HG03095 (cell line): ENCODE data around the gene CDH8.

Source experiments
- ATAC-seq: cut with Tn5 transposase; IDR thresholded peaks from one replicate; pipeline ENCODE4 v1.9.1; 2021; ENCODE audit warnings: moderate library complexity; ENCODE audit not compliant: unreplicated experiment

CDH8 gene

DNA sequence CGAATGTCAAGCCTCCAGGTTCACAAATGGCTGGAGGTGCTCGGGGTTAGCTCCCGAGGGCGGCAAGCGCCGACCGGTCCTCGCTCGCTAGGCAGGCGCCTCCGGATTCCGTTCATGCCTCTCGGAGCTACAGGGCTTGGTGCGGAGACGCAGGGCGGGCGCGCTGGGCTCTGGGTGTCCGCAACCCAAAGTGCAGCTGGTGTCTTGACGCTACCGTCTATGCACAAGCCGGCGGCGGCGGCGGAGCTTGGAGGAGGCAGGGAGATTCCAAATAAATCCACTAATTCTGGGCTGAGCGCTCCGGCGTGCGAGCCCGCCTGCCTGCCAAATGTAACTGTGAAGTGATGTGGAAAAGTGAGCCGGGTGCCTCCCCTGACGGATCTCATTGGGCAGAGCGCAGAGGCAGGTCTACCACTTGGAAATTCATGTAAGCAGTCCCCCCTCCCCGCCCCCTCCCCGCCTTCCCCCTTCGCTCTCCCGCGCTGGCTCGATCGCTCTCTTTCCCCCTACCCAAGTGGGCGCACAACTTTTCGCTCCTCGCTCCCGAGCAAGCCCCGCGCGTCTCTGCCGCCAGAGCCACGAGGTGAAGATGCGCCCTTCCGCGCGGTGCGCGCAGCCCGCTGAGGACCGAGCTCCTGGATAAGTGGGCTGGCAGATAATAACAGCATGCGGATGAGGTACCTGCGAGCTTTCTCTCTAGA is at the start of gene CDH8:
TSS of gene CDH8 (minus strand) at position 338 of the 701 bp plus-strand sequence. CDS start 15,035 bp downstream, outside the sequence.
- no peak for ATAC-seq

- ATAC-seq, result no peak
Observed at GRCh38 chr16:62079236-62079635, 43.0 kb upstream of the CDH8 start.

GRCh38 chr16:62077998-62078397 is 41.8 kb upstream of the CDH8 start:
- no peak for ATAC-seq

- ATAC-seq, result no peak
Observed at GRCh38 chr16:62076886-62077285, 40.6 kb upstream of the CDH8 start.

GRCh38 chr16:62068747-62069146 is 32.5 kb upstream of the CDH8 start:
- no peak for ATAC-seq

DNA sequence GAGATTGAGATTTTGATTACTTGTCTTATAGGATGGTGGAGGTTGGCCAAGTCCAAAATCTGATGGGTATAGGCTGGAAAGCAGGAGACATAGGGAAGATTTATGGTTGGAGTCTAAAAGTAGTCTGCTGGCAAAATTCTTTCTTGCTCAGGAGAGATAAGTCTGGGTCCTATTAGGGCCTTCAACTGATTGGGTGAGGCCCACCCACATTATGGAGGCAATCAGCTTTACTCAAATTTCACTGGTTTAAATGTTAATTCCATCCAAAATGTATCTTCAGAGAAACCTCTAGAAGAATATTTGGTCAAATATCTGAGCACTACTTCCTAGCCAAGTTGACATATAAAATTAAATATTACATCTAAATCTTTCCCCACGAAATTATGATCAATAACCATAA is 31.7 kb upstream of the CDH8 start:
- ATAC-seq, result no peak

GRCh38 chr16:62067182-62067581 is 30.9 kb upstream of the CDH8 start:
- ATAC-seq, result no peak

DNA sequence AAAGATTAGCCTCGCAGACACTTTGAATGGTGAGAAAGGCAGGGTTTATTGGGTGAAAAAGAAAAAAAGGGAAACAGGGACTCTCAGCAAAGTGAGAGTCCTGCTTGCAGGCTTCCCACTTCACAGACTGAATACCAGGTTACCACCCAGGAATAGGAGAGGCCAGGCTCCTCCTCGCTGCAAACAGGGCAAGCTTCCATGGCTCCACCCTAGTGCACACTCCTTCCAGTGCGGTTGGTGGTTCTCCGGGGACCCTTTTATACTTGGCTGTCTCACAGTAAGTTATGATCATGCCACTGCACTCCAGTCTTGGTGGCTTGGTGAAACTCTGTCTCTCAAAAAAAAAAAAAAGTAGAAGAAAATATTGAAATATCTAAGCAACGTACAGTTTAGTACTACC is 30.5 kb upstream of the CDH8 start:
- no peak for ATAC-seq

DNA sequence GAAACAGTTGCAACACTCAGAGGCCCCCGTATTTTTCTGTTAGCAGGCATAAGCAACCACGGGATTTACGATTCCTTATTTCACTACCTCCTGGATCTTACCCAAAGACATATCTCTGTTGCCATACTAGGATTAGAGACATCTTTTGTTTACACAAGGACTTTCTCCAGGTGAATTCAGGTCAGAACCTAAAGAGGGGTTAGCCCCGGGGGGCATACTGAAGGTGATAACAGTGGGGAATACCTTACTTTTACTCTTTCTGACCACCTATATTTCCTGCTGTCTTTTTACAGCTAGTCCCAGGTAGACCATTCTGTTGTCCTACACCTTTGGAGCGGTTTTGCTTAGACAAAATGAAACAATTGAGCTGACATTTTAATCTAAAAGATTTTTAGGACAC is 27.9 kb upstream of the CDH8 start:
- ATAC-seq, result no peak

DNA sequence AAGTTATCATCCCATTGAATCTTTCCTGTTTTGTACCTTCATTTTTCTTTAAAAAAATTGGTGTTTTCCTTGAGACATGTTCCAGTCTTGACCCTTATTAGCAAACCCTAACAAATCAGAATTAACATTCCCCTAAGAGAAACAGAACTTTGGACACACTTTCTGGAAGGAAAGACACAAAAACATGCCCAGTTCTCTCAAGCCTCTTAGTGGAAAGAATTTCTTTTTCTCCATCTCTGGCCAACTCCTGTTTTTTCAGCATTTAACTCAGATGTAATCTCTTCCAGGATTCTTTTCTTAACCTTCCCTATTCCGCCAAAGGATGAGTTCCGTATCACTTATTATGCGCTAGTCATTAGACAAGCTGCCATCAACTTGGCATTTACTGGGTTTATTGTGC is 23.9 kb upstream of the CDH8 start:
- ATAC-seq, result no peak

DNA sequence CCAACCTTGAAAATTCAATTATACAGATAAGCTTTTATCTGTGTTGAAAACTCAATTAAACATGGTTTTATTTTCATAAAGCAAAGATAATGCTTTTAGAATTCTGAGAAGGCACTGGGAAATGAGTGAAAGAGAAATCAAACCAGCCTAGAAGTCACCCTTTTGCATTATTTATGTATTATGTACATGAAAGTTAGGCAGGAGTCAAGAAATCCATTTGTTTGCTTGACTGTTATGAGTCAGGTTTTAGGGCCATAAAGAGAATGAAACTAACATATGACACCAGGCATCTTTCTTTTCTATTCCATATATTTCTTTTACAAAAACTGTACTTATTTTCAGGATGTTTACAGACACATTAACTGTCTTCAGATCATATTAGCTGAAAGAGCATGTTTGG is 23.3 kb upstream of the CDH8 start:
- no peak for ATAC-seq

- ATAC-seq, result no peak
Observed at GRCh38 chr16:62058412-62058811, 22.2 kb upstream of the CDH8 start.

- ATAC-seq, result no peak
Observed at GRCh38 chr16:62051942-62052341, 15.7 kb upstream of the CDH8 start.

DNA sequence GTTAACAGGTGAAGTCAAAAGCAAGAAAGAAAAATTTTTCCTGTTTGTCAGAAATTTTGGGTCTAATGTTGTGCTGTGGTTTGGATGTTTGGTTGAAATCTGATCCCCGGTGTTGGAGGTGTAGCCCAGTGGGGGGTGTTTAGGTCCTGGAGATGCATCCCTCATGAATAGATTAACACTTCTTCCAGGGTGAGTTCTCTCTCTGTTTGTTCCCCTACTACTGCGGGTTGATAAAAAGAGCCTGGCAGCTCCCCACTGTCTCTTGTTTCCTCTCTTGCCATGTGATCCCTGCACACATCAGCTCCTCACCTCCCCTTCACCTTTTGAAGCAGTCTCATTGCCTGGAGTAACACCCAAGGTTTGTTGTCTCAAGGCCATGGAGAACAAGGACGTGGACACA is 14.6 kb upstream of the CDH8 start:
- no peak for ATAC-seq

- no peak for ATAC-seq
Observed at GRCh38 chr16:62046801-62047200, 10.6 kb upstream of the CDH8 start.

GRCh38 chr16:62041401-62041800 is 5.2 kb upstream of the CDH8 start:
- no peak for ATAC-seq

DNA sequence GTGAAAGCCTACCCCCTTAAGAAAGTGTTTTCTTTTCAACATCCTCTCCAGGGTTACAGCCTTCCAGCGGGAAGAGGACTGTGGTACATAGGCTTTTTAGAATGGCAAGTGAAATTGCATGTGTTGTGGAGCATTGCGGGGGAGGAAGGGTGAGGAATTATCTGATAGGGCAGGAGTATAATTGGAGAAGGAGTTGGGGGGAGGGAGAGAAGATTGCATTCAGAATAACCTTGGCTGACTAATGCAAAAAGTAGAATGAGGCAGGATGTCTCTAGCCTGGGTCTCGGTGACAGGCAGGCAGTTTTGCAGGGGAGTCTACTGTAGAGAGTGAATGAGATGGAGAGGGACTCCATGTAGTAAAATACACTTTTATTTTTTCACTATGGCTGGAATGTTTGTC is 2.4 kb upstream of the CDH8 start:
- no peak for ATAC-seq

- ATAC-seq, result no peak
Observed at GRCh38 chr16:62038225-62038624, 2.0 kb upstream of the CDH8 start.

DNA sequence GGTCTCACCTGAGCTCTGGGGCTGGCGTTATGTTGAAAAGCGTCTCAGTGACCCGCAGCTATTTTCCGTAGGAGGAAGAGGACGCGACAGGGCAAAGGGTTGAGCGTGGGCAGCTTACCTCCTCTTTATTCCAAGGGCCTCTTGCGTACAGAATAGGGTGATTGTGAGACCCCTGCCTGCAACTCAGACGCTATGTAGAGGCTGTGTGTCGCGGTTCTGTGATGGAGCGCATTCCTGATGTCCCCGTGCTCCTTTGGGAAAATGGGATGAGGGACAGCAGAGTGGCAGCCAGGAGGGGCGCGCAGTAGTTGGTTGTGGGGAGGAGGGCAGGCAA is 531 bp upstream of the CDH8 start:
- no peak for ATAC-seq

GRCh38 chr16:62035115-62036092 is 834 bp downstream of the CDH8 start:
- ATAC-seq, result no peak

DNA sequence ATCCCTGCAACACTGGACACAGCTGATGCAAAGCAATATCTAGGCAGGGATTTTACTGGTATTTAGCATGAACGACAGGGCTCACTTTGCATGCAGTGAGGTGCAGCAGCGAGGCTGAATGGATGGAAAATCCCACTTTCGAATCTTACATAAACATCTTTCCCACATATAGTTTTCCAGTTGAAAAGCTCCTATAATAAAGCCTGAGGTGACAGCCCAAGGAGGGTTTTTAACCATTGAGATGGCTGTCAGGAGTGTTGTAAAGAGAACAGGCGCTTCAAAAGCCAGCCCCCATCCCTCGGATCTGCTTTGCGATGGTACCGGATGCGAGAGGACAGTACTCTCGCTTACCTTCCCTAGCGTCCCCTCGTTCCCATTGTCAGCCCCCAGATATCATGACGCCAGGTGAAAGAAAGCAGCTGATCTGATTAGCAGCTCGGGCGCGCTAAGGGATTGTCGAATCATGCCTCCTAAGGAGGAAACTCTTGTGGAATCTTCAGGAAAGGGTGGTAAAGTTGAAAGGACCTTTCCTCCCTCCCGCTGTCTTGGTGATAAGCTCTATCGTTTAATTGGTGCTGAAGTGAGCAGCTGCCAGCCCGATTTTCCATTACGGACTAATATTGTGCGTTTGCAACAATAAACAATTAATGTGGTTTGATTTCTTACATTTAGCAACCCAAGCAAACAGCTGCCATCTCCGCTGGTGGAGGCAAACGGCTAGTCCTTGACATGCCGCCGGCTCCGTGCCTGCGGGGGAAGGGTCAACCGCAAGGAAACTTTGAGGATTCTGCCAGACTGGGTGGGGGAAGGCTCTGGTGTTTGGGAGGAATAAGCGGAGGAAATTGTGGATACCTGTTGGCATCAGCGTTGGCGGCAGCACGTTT is 1.8 kb downstream of the CDH8 start:
- ATAC-seq, result no peak
